ENCODE measurements around the gene PIERCE2.
A peak's percentile ranks its signal among the peaks of the same experiment; 100 is the strongest.
"Not testable (repeated sequence)": the region's sequence is repeated elsewhere in the genome, so short reads cannot be mapped to it uniquely, and the experiment has no call there.

PIERCE2 gene, protein sequence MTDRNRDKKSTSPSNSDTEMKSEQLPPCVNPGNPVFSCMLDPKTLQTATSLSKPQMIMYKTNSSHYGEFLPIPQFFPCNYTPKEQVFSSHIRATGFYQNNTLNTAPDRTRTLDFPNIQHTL

DNA sequence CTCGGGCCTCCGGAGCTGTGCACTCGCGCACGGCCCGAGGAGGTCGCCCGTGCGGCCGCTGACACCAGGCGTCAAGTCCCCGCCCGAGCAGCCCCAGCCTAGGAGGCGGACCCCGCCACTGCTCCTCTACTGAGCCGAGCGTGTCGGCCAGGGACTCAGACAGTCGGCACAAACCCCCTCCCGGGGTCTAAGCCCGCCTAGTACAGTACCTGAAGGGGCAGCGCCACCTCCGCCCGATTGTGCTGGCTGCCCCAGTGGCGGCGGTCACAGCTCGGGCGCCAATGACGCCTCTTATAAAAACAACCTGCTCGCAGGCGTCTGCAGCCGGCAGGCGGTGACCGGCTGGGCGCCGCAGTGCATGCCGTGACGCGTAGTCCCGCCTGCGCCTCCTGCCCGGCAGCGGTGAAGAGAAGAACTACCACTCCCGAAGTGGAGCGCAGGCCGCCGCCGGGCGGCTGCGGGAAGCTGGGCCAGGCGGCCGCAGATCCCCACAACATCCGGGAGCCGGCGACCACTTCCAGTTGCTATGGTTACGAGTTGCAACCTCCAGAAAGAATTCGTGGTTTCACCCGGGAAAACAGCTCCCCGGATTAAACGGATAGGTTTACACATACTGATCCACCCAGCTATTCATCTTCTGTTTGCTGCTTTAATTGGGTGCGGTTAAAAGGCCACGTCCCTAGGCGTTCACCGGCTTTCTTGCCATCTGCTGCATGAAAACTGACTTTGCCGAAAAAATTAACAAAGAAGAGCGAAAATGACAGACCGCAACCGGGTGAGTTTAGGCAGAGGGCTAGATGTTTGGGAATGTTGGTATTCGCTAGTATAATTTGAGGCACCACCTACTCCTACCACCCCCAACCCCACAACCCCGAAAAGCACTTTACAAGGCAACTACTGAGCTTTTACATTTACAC, at the start of gene PIERCE2, which contains the start of gene CCPG1:
Gene PIERCE2, plus strand, starts transcription at position 484 of the 917 bp plus-strand sequence. Its CDS starts 274 bp downstream, at position 758.
Gene CCPG1, minus strand, starts transcription at position 348 of the 917 bp plus-strand sequence. CDS start 18,935 bp downstream, outside the sequence.
- no peaks in the 10 kb centered on the region for H3K9me3 Mint-ChIP-seq
- no peaks in the 10 kb centered on the region for H3K27me3 Mint-ChIP-seq
- ATAC-seq: peak; percentile 96
- DNase-seq: peak; percentile 90 to 93
- H3K4me1 Mint-ChIP-seq: peaks cover 34% of the 10 kb centered on the region
- H3K27ac Mint-ChIP-seq: peak within 1 kb of the TSS; percentile 93 to 94
- peak within 1 kb of the TSS; percentile 92 to 94 for H3K4me3 Mint-ChIP-seq

DNA sequence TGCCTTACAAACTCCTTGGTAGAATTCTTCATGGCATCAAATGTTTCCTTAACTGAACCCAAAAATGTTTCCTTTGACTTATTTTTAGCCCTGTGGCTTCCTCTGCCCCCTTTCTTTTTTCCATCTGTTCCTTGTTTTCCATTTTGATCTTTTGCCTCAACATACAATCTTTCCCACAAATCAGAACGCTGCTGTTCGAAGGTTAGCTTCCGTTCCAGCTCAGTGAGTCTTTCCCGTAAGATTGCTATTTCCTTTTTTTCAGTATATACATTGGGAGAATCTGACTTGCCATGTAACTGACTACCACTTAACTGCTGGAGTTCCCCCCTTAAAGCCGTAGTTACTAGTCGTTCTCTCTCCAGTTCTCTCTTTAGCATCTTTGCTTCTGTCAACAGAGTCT, 48.0 kb upstream of the PIERCE2 start:
- DNase-seq (no peak), ATAC-seq (no peak)
- no peak overlapping the region for H3K4me3 Mint-ChIP-seq
- H3K27me3 Mint-ChIP-seq: no peaks in the 10 kb centered on the region
- no peaks in the 10 kb centered on the region for H3K9me3 Mint-ChIP-seq
- no peaks in the 10 kb centered on the region for H3K4me1 Mint-ChIP-seq
- no peak overlapping the region for H3K27ac Mint-ChIP-seq

- Mint-ChIP-seq H3K4me3 (no peak overlapping the region), H3K4me1 (no peaks in the 10 kb centered on the region), H3K27ac (peak overlapping the region in 1 of 2 donors; percentile 70), H3K27me3 (no peaks in the 10 kb centered on the region), H3K9me3 (no peaks in the 10 kb centered on the region)
- ATAC-seq (no peak), DNase-seq (no peak)
These were observed 47.2 kb upstream of the PIERCE2 start for GRCh38 chr15:55361048-55361447.

- H3K4me3 Mint-ChIP-seq: no peak overlapping the region
- DNase-seq: no peak
- H3K9me3 Mint-ChIP-seq: no peaks in the 10 kb centered on the region
- H3K4me1 Mint-ChIP-seq: no peaks in the 10 kb centered on the region
- H3K27me3 Mint-ChIP-seq: no peaks in the 10 kb centered on the region
- no peak for ATAC-seq
- H3K27ac Mint-ChIP-seq: no peak overlapping the region
These were observed 45.7 kb upstream of the PIERCE2 start for GRCh38 chr15:55362641-55363040.

GRCh38 chr15:55366981-55367380, 41.3 kb upstream of the PIERCE2 start:
- H3K27ac Mint-ChIP-seq: no peak overlapping the region
- no peaks in the 10 kb centered on the region for H3K9me3 Mint-ChIP-seq
- ATAC-seq (no peak), DNase-seq (no peak)
- no peaks in the 10 kb centered on the region for H3K4me1 Mint-ChIP-seq
- H3K4me3 Mint-ChIP-seq: no peak overlapping the region
- H3K27me3 Mint-ChIP-seq: no peaks in the 10 kb centered on the region

- no peaks in the 10 kb centered on the region for H3K27me3 Mint-ChIP-seq
- H3K4me3 Mint-ChIP-seq: no peak overlapping the region
- DNase-seq (no peak), ATAC-seq (no peak)
- peak overlapping the region in 1 of 2 donors; percentile 89 for H3K27ac Mint-ChIP-seq
- H3K4me1 Mint-ChIP-seq: peaks cover 12% of the 10 kb centered on the region
- no peaks in the 10 kb centered on the region for H3K9me3 Mint-ChIP-seq
These were observed 35.4 kb upstream of the PIERCE2 start for GRCh38 chr15:55372701-55373440.

GRCh38 chr15:55379095-55379494, 29.2 kb upstream of the PIERCE2 start:
- H3K27me3 Mint-ChIP-seq: no peaks in the 10 kb centered on the region
- ATAC-seq (no peak), DNase-seq (no peak)
- no peaks in the 10 kb centered on the region for H3K9me3 Mint-ChIP-seq
- H3K4me1 Mint-ChIP-seq: no peaks in the 10 kb centered on the region
- no peak overlapping the region for H3K4me3 Mint-ChIP-seq
- H3K27ac Mint-ChIP-seq: no peak overlapping the region

DNA sequence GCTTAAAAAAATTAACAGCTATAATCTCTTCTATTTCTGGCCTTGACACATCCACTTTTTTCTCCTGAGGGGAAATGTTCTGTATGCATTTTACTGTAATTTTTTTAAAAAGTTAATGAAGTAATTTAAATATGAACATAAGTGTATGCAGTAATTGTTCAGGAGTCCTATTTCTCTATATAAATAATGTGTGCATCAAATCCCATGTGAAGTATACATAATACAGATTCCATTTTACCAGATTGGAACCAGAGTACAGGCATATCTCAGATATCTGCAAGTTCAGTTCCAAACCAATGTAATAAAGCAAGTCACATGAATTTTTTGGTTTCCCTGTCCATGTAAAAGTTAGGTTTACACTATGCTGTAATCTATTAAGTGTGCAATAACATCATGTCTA, 26.7 kb upstream of the PIERCE2 start:
- Mint-ChIP-seq H3K4me1 (no peaks in the 10 kb centered on the region), H3K27ac (no peak overlapping the region), H3K9me3 (no peaks in the 10 kb centered on the region), H3K4me3 (no peak overlapping the region), H3K27me3 (no peaks in the 10 kb centered on the region)
- no peak for ATAC-seq
- DNase-seq: no peak

DNA sequence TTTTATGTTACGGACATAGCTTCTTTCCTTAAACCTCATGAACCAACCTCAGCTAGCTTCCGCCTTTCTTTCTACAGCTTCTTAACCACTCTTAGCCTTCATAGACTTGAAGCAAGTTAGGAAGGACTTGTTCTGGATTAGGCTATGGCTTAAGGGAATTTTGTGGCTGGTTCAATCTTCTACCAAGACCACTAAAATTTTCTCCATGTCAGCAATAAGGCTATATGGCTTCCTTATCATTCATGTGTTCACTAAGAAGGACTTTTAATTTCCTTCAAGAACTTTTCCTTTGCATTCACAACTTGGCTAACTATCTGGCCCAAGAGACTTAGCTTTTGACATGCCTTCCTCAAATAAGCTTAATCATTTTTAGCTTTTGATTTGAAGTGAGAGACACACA, 24.6 kb upstream of the PIERCE2 start:
- DNase-seq (no peak), ATAC-seq (no peak)
- Mint-ChIP-seq H3K4me3 (no peak overlapping the region), H3K9me3 (no peaks in the 10 kb centered on the region), H3K4me1 (no peaks in the 10 kb centered on the region), H3K27ac (no peak overlapping the region), H3K27me3 (no peaks in the 10 kb centered on the region)

- no peak for DNase-seq
- Mint-ChIP-seq H3K4me1 (peaks cover 9% of the 10 kb centered on the region), H3K4me3 (no peak overlapping the region), H3K27me3 (no peaks in the 10 kb centered on the region), H3K27ac (peak overlapping the region in 1 of 2 donors; percentile 64), H3K9me3 (no peaks in the 10 kb centered on the region)
- ATAC-seq: no peak
These were observed 21.3 kb upstream of the PIERCE2 start for GRCh38 chr15:55387027-55387426.

- H3K27ac Mint-ChIP-seq: peak overlapping the region in 1 of 2 donors; percentile 9
- peaks cover 21% of the 10 kb centered on the region for H3K4me1 Mint-ChIP-seq
- H3K27me3 Mint-ChIP-seq: no peaks in the 10 kb centered on the region
- no peak overlapping the region for H3K4me3 Mint-ChIP-seq
- ATAC-seq (peak; percentile 53), DNase-seq (no peak)
- H3K9me3 Mint-ChIP-seq: no peaks in the 10 kb centered on the region
These were observed 19.1 kb upstream of the PIERCE2 start for GRCh38 chr15:55389264-55389607.

DNA sequence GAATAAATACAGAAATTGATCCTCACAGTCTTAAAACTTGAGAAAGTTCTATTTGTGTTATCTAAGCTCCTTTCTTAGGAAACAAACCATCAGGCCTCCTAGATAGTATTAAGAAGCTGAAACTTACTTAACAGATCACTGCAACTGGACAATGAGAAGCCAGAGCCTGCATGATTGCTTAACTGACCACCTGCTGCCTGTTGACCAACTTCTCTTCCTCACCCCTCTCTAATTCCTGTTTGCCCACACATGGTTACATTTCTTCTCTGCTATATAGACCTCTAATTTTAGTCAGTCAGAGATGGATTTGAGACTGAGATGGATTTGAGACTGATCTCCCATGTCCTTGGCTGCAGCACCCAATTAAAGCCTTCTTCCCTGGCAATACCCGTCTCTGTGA, 13.6 kb upstream of the PIERCE2 start:
- peak overlapping the region in 1 of 2 donors; percentile 79 for H3K27ac Mint-ChIP-seq
- H3K4me1 Mint-ChIP-seq: peaks cover 19% of the 10 kb centered on the region
- no peak for DNase-seq
- H3K27me3 Mint-ChIP-seq: no peaks in the 10 kb centered on the region
- peaks cover 10 to 13% of the 10 kb centered on the region in 2 donors for H3K9me3 Mint-ChIP-seq
- no peak overlapping the region for H3K4me3 Mint-ChIP-seq
- ATAC-seq: no peak

- Mint-ChIP-seq H3K9me3 (peaks cover 10 to 13% of the 10 kb centered on the region in 2 donors), H3K27ac (no peak overlapping the region), H3K4me1 (peaks cover 40% of the 10 kb centered on the region), H3K4me3 (no peak overlapping the region), H3K27me3 (no peaks in the 10 kb centered on the region)
- DNase-seq (no peak), ATAC-seq (no peak)
These were observed 10.1 kb upstream of the PIERCE2 start for GRCh38 chr15:55398243-55398642.

- H3K27me3 Mint-ChIP-seq, H3K9me3 Mint-ChIP-seq, ATAC-seq, DNase-seq, H3K4me3 Mint-ChIP-seq, H3K27ac Mint-ChIP-seq: not testable (repeated sequence)
- H3K4me1 Mint-ChIP-seq: peaks cover 43% of the 10 kb centered on the region
These were observed 8.2 kb upstream of the PIERCE2 start for GRCh38 chr15:55400050-55400449.

- Mint-ChIP-seq H3K27ac (peak overlapping the region in 1 of 2 donors; percentile 52), H3K9me3 (no peaks in the 10 kb centered on the region), H3K27me3 (no peaks in the 10 kb centered on the region), H3K4me1 (peaks cover 53% of the 10 kb centered on the region), H3K4me3 (no peak overlapping the region)
- DNase-seq (no peak), ATAC-seq (no peak)
These were observed 6.5 kb upstream of the PIERCE2 start for GRCh38 chr15:55401786-55402246.

Data from stimulated activated naive CD8-positive, alpha-beta T cell treated with anti-CD3 and anti-CD28 coated beads, Interleukin-15, amount 100 ng/mL, for 72 hours (primary cell).